GM19328 (cell line): Measurements from ENCODE around the gene YTHDC1.
A peak's percentile ranks its signal among the peaks of the same experiment; 100 is the strongest.
"Not testable (repeated sequence)": the region's sequence is repeated elsewhere in the genome, so short reads cannot be mapped to it uniquely, and the experiment has no call there.

Source experiments
- ATAC-seq: cut with Tn5 transposase; IDR thresholded peaks from one replicate; pipeline ENCODE4 v1.9.1; 2021; ENCODE audit warnings: mild to moderate bottlenecking, moderate library complexity; ENCODE audit not compliant: unreplicated experiment

Gene YTHDC1

DNA sequence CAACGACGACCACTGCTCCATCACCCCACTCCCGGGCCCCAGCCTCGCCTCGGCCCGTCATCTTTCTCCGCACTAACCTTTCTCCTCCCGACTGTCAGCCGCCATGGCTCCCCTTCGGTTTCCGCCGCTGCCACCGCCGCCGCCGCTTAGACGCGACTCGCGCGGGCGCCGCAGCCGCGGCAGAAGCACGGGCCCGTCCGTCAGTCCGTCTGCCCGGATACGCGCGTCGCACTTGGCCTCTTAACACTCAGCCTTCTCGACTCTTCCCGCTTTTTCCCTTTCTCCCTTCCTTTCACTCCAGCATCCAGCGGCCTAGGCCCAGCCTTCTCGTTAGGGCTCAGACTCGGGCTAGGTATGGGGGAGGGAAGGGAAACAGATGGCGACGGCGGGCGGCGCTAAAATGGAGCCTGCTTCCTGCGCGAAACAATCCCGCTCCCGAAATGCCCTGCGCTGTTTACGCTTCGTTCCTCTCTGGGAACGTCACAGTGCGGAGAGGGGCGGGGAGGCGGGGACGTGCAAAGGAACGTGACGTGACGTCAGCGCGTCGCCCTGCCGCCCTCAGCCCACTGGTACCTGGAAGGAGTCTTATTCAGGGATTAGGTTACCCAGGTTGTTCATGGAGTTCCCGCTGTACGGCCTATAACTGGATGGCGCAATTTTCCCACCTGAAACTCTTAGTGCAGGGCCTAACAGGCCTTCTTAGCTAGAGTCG, at the start of gene YTHDC1:
TSS of gene YTHDC1 (minus strand) at position 442 of the 712 bp plus-strand sequence. CDS start at position 105, 337 bp downstream.
- peak; percentile 98 for ATAC-seq

DNA sequence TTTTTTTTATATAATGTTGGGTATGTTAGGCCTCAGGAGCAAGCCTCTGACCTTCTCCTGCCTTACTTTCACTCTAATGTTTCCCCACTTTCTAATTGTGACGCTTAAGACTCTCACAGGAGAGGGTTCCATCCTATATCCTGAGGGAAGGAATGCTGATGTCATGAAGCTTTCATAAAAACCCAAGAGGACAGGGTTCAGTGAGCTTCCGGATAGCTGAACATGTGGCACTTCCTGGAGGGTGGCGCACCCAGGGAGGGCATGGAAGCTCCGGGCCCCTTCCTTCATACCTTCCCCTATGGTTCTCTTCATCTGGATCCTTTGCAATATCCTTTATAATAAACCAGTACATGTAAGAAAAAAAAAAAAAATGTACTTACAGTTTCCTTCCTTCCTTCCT, 49.4 kb upstream of the YTHDC1 start:
- ATAC-seq: no peak

GRCh38 chr4:68396756-68397155, 46.9 kb upstream of the YTHDC1 start:
- no peak for ATAC-seq

DNA sequence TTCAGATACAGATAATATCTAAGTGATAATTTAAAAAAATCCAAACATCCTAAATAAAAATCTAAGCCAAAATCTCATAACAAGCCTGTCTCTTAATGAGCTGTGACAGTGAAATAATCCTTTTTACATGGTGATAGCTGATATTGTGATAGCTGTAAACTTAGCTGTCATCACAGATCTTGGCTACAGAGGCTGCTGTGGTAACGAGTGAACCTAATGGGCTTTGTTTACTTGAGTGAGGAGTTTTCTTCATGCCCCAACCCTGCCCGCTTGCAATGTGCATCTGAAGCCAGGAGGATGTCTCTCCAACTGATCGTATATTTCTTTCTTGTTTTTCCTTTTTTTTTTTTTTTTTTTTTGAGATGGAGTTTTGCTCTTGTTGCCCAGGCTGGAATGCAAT, 41.5 kb upstream of the YTHDC1 start:
- no peak for ATAC-seq

DNA sequence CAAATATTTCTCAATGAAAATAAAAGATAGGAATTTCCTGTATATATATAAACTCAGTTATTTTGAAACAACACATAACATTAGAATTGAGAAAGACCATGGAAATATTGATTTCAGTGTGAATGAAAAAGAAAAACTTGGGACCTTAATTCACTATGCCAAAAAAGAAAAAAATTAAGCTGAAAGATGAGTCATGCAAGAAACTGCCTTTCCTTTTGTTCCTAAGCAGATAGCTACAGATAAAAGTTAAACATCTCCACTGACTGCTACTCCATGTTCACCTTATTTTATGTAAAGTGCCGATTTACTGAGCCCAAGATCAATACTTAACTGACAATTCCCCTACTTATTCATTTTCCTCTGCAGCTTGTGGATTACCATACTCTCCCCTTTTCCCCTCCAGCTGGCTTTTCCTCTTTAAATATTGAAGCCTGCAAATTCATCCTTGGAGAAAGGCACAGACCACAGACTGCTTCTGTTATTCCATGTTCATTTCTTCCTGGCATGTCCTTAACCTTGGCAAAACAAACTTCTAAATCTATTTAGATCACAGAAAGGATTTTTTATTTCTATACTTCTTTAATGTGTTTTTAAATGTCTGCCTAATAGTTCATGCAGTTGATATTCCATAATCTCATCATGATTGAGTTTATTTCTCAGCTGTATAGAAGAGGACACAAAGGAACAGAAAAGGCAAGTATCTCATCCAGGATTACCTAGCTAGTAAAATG, 40.5 kb upstream of the YTHDC1 start:
- no peak for ATAC-seq

DNA sequence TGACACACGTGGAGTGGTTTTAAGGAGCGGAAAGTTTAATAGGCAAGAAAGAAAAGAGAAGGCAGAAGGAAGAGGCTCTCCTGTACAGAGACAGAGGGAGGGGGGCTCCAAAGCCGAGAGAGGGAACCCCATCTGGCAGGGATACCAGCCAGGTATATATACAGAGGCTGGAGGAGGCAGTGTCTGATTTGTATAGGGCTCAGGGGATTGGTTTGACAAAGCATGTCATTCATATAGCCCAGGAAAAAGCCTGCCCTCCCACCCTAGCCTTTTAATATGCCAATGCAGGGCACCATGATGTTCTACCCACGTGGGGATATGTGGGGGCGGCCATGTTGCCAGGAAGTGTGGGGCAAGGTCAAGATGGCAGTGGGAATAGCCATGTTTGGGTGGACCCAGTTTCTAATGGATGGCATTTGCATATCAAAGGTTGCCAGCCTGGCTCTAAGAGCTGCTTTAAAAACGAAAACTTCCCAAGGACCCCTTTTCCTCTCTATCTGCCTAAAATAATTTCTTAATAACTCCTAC, 39.6 kb upstream of the YTHDC1 start:
- not testable (repeated sequence) for ATAC-seq

- no peak for ATAC-seq
Measured at GRCh38 chr4:68388347-68388865, 38.5 kb upstream of the YTHDC1 start.

DNA sequence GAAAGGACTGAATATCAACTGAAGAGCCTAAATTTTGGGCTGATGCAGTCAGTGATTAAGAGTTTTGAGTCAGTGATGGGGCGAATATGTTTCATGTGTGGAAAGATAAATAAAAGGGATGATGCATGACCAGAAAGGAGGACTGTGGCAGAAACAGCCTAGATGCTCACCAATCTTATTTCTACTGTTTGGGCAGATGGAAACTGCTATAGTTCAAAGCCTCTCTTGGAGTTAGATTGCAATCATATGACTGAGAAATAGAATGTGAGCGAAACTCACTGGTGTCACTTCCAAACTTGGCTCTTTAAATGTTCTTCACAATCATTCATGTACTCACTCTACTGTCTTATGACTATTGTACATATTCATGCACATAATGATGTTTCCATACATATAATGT, 35.4 kb upstream of the YTHDC1 start:
- no peak for ATAC-seq

DNA sequence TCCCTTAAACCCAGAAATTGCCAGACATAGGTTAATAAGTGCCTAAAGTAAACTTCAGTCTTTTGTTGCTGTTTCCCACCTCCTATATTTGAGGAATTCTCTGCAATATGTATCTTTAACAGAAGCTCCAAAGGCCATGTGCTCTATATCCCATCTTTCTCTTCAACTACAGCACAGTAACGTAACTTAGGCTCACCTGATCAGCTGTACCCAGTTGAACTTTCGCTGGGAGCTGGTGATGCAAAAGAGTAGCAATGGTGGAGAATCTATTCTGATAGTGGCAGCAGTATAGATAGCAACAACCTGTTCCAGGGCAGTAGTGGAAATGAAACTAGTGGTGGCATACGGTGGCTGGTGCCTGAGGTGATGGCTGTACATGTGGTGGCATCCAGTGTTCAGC, 33.2 kb upstream of the YTHDC1 start:
- no peak for ATAC-seq

DNA sequence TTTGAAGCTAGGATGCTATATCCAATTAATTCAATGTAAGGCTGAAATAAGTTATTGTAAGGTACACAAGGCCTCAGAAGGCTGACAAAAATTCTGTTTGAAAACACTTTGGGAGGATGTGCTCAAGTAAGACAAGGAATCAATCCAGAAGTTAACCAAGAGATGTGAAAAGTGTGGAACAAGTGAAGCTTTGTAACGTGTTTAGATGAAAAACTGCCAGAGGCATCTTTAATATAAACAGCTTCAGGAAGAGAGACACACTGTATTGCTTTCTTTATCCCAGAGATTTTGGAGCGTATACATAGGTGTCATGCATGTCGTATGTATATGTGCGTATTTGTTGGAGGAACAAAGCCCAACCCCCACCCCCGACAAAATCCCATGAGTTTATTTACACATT, 28.3 kb upstream of the YTHDC1 start:
- no peak for ATAC-seq

- peak; percentile 76 for ATAC-seq
Measured at GRCh38 chr4:68375667-68376559, 26.0 kb upstream of the YTHDC1 start.

DNA sequence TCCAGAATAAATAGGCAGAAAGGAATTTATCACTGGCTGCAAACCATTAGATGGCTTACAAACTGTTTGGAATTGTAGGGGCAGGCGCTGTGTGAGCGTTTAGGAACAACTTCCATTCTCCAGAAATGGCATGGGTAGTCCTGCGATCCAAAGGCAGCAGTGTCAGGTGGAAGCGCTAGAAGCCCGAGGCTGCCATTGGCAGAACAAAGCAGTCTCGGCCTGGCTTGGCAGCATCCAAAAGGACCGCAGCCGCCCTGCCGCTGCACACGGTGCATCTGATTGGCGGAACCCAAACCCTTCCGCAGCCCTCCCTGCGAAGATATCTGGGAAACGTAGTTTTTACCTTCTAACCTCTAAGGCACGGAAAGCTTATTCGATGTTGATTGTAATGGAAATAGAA, 23.6 kb upstream of the YTHDC1 start:
- peak; percentile 77 for ATAC-seq

- no peak for ATAC-seq
Measured at GRCh38 chr4:68372588-68372987, 22.7 kb upstream of the YTHDC1 start.

- ATAC-seq: no peak
Measured at GRCh38 chr4:68369142-68369805, 19.4 kb upstream of the YTHDC1 start.

DNA sequence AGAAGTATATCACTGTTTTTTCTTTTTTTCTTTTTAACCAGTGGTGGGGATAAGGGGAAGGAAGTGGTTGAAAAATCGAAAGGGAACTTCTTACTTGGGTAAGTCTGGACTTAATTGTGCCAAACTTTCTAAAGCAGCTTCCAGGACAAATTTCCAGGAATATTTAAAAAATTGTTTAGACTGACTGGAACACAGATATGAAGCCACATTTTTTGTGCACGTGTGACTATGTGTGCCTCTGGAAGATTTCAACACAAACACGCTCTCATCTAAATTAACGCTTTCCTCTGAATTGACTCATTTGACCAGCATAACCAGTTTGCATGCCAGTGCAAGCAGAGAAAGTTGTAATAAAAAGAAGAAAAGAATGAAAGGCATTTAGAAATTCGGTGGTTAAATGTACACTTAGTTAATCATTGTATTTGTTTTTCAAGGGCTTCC, 18.8 kb upstream of the YTHDC1 start:
- no peak for ATAC-seq

DNA sequence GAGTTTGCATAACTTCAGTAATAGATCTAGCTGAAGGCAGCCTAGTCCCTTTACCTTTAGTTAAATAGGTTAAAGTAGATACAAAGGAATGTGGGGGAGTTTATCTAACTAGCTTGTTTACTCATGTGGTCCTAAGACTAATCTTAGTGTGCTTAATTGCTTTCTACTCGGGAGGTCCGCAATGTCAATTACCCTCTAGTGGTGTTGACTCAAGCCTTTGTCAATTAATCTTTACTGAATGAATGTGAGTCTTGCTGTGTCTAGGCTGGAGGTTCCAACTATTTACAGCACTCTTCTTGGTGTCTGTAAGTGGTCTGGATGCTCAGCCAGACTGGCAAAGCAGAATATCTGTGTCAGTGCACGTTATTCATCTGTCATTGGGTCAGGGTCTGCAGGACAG, 17.9 kb upstream of the YTHDC1 start:
- ATAC-seq: no peak

DNA sequence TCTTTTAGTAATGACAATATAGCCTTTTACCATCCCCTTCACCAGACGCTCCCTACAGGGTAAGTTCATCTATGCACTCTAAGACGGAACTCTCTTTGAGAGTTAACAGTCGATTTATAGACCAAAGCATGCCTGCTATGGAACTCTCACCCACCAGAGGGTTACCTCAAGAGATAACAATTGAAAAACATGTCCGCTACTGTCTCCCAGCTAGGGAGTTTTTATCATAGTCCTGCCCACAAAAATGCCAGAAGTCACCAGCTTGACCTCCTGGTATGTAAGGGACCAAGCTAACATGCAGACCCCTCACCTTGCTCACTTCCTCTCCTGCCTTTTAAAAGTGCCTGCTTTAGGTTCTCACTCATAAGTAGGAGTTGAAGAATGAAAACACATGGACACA, 16.7 kb upstream of the YTHDC1 start:
- ATAC-seq: no peak

DNA sequence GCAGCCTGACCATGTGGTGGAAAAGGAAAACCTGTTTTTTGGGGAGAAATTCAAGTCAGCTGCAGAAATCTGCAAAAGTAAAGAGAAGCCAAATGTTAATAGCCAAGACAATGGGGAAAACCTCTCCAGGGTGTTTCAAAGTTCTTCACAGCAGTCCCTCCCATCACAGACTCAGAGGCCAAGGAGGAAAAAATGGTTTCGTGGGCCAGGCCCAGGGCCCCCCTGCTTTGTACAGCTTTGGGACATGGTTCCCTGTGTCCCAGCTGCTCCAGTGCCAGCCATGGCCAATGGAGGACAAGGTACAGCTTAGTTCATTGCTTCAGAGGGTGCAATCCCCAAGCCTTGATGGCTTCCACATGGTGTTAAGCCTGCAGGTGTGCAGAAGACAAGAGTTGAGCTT, 15.2 kb upstream of the YTHDC1 start:
- no peak for ATAC-seq

DNA sequence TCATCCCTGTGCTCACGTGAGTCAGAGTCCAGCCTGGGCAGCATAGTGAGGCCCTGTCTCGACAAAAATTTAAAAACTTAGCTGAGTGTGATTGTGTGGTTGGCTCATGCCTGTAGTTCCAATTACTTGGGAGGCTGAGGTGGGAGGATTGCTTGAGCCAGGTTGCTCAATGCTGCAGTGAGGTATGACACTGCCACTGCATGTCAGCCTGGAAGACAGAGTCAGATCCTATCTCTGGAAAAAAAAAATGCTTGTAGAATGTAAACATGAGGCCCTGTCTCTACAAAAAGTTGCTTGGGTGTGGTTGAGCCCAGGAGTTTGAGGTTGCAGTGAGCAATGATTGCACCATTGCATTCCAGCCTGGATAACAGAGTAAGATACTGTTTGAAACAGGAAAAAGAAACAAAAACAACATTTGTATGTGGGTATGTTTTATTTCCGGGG, 11.3 kb upstream of the YTHDC1 start:
- ATAC-seq: no peak

DNA sequence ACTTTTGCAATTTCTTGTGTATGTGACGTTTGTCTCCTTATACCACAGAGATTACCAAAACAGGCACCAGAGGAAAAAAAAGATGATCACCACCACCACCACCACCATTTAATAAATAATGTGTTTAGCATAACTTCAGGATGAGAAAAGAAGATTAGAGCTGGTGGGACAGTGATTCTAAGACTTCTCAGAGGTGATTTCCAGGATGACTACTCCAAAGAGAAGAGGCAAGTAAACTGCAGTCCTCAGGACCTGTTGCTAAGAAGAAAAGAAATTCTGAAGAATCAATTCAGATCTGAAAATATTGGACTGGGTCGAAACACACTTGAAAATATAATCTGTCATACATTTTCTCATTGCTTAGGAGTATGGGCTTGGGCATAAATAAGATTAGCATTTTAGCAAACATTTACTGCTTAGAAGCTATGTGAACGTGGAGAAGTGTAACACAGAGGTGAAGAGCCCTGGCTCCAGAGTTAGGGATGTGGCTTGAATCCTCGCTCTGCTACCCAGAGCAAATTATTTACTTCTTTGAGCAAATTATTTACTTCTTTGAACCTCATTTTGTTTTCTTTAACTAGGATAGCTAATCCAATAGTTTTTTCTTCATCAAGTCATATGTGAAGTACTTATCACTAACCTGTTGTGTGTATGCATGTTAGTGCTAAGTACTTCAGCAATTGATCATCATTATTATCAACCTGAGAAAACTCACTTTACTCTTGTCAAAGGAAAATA, 10.5 kb upstream of the YTHDC1 start:
- ATAC-seq: no peak
